HG03103 (cell line): ENCODE measurements around the gene ASAH2.
"Not testable (repeated sequence)": the region's sequence is repeated elsewhere in the genome, so short reads cannot be mapped to it uniquely, and the experiment has no call there.

Experiments
- ATAC-seq: cut with Tn5 transposase; IDR thresholded peaks from one replicate; pipeline ENCODE4 v1.9.1; 2021; ENCODE audit warnings: low read depth; ENCODE audit not compliant: unreplicated experiment

ASAH2 gene

GRCh38 chr10:50251394-50251793 lies at the start of gene ASAH2:
TSS of gene ASAH2 (minus strand) at chr10:50251516. CDS start at chr10:50248610, 2,906 bp downstream.
- ATAC-seq: no peak

GRCh38 chr10:50299948-50300669 lies 48.8 kb upstream of the ASAH2 start:
- no peak for ATAC-seq

GRCh38 chr10:50295367-50295766 lies 44.1 kb upstream of the ASAH2 start:
- ATAC-seq: no peak

- no peak for ATAC-seq
These were observed 43.3 kb upstream of the ASAH2 start for GRCh38 chr10:50294582-50294981.

GRCh38 chr10:50293513-50294313 lies 42.4 kb upstream of the ASAH2 start:
- ATAC-seq: no peak

GRCh38 chr10:50291261-50291850 lies 40.0 kb upstream of the ASAH2 start:
- no peak for ATAC-seq

GRCh38 chr10:50289196-50289595 lies 37.9 kb upstream of the ASAH2 start:
- ATAC-seq: no peak

GRCh38 chr10:50286996-50287803 lies 35.9 kb upstream of the ASAH2 start:
- no peak for ATAC-seq

- ATAC-seq: no peak
These were observed 35.2 kb upstream of the ASAH2 start for GRCh38 chr10:50286517-50286916.

- no peak for ATAC-seq
These were observed 30.7 kb upstream of the ASAH2 start for GRCh38 chr10:50281967-50282522.

- ATAC-seq: no peak
These were observed 30.1 kb upstream of the ASAH2 start for GRCh38 chr10:50281210-50281966.

GRCh38 chr10:50280049-50280841 lies 28.9 kb upstream of the ASAH2 start:
- no peak for ATAC-seq

- ATAC-seq: no peak
These were observed 28.2 kb upstream of the ASAH2 start for GRCh38 chr10:50279489-50279888.

- no peak for ATAC-seq
These were observed 24.4 kb upstream of the ASAH2 start for GRCh38 chr10:50275650-50276235.

GRCh38 chr10:50272531-50272930 lies 21.2 kb upstream of the ASAH2 start:
- ATAC-seq: no peak

- no peak for ATAC-seq
These were observed 20.4 kb upstream of the ASAH2 start for GRCh38 chr10:50271564-50272250.

GRCh38 chr10:50267877-50268276 lies 16.6 kb upstream of the ASAH2 start:
- not testable (repeated sequence) for ATAC-seq

- not testable (repeated sequence) for ATAC-seq
These were observed 11.3 kb upstream of the ASAH2 start for GRCh38 chr10:50262625-50263024.
